A549 treated with DMSO at 1 μM for 4 hours (cell line): ENCODE results near the gene PACC1. TPM values are rescaled to one million over a fixed set of nuclear protein-coding genes. Genes with fewer than 3 reads are reported as not detected.

Experiments used
- total RNA-seq: library from RNA; stranded (reverse); fragments of 200-300 nt; extraction: Qiagen RNA extraction; gene quantifications from 5 replicates; pipeline ENCODE4 v1.2.3, GENCODE V29; 2022; ENCODE audit warnings: low read depth

Gene PACC1
- total RNA-seq, result 19.6 to 23.0 TPM (median 20.7 TPM) in 5 replicates

GRCh38 chr1:212414328-212415106 is at the start of gene PACC1:
PACC1 (minus strand) TSS chr1:212414886; CDS start chr1:212414757, 129 bp downstream.

GRCh38 chr1:212432661-212433576 is 18.2 kb upstream of the PACC1 start, which contains the start of gene NENF:
NENF (plus strand) TSS chr1:212432920; CDS start chr1:212432944, 24 bp downstream.

Other genes starting within 250 kb of the PACC1 start
- 20.0 to 28.3 TPM (median 25.7 TPM) in 5 replicates for gene PPP2R5A, start 129.5 kb downstream of the PACC1 start, total RNA-seq
- 91.7 to 133 TPM (median 131 TPM) in 5 replicates for gene NENF, start 18.0 kb upstream of the PACC1 start, total RNA-seq
- gene ATF3, start 193.9 kb upstream of the PACC1 start, total RNA-seq, result 26.4 to 45.2 TPM (median 32.2 TPM) in 5 replicates